HepG2 (cell line): ENCODE data around the gene RAC2. TPM values are rescaled to one million over a fixed set of nuclear protein-coding genes. Genes with fewer than 3 reads are reported as not detected.

Experiments used
- ATAC-seq: fragments of 200-7000 bp; cut with Tn5 transposase; 3 replicates; pipeline ENCODE4 v1.9.1; 2020; ENCODE audit warnings: mild to moderate bottlenecking, moderate library complexity
- BruUV-seq: library from RNA; stranded (reverse); fragments of 400-500 nt; replicated peaks from 2 replicates; lab custom pipeline; 2021; lab: Mats Ljungman, UMichigan
- CTCF ChIA-PET: fragments of 300-600 bp; formaldehyde crosslinking; extraction: SDS; loops from one replicate; lab custom pipeline; 2021; ENCODE audit warnings: low total read pairs, inconsistent platforms, low intra/inter-chr PET ratio; lab: Yijun Ruan, JAX
- POLR2A ChIA-PET: fragments of 350-600 bp; sonication (Branson Sonifier 250); formaldehyde crosslinking; loops from one replicate; lab custom pipeline; 2020; ENCODE audit warnings: antibody characterized with exemption, inconsistent platforms; lab: Yijun Ruan, JAX
- DNase-seq: peaks from one replicate; pipeline ENCODE4 v3.0.0-alpha.2; 2015; ENCODE audit warnings: low spot score
- FAIRE-seq: peaks from 3 replicates; lab custom pipeline; 2011; peaks lifted over from hg19 to GRCh38; lab: Jason Lieb, UNC
- H2AFZ ChIP-seq: one replicate; pipeline ENCODE4 v1.6.1; 2011; ENCODE audit warnings: low read length, inconsistent platforms
- H3K27ac ChIP-seq: fragments of 300-600 bp; 3 replicates; pipeline ENCODE4 v1.8.0; 2011; ENCODE audit warnings: mixed run types, mild to moderate bottlenecking, mixed read lengths, low read length, inconsistent platforms; ENCODE audit not compliant: insufficient read depth; ENCODE audit errors: extremely low read length
- H3K27me3 ChIP-seq, 2 experiments: fragments of 200-600 bp in 1 of 2; 2 replicates in 1 of 2; 3 replicates in 1 of 2; pipeline versions ENCODE4 v1.6.0 to v1.8.0; 2011; ENCODE audit warnings: low read length in 2 of 2, mild to moderate bottlenecking in 2 of 2, moderate library complexity in 2 of 2, inconsistent platforms in 1 of 2; ENCODE audit not compliant: insufficient read depth in 2 of 2, control insufficient read depth in 1 of 2
- H3K36me3 ChIP-seq, 2 experiments: fragments of 200-600 bp in 1 of 2; replicated peaks in 1 of 2; 2 replicates in 1 of 2; 3 replicates in 1 of 2; pipeline versions ENCODE4 v1.5.1 to v1.8.0; 2011; ENCODE audit warnings: low read length in 2 of 2, inconsistent platforms in 1 of 2; ENCODE audit not compliant: insufficient read depth in 2 of 2, control insufficient read depth in 1 of 2
- H3K4me1 ChIP-seq: 2 replicates; pipeline ENCODE4 v1.5.1; 2012; ENCODE audit warnings: low read length, inconsistent platforms; ENCODE audit not compliant: insufficient read depth
- H3K4me2 ChIP-seq: 2 replicates; pipeline ENCODE4 v1.6.0; 2011; ENCODE audit warnings: low read depth, low read length, inconsistent platforms
- H3K4me3 ChIP-seq, 3 experiments: fragments of 200-600 bp in 1 of 3; sonication (generic), shearing (Covaris generic) in 1 of 3; replicated peaks in 1 of 3; 2 replicates each; pipeline ENCODE4 v1.5.1; 2011 to 2016; ENCODE audit warnings: low read length in 3 of 3, inconsistent platforms in 2 of 3, low read depth in 2 of 3, mild to moderate bottlenecking in 2 of 3, control low read depth in 1 of 3, mixed read lengths in 1 of 3; ENCODE audit not compliant: insufficient read depth in 1 of 3
- H3K79me2 ChIP-seq: one replicate; pipeline ENCODE4 v1.6.1; 2011; ENCODE audit warnings: low read length, inconsistent platforms; ENCODE audit not compliant: insufficient read depth
- H3K9ac ChIP-seq: 2 replicates; pipeline ENCODE4 v1.6.0; 2011; ENCODE audit warnings: mild to moderate bottlenecking, low read depth, low read length, inconsistent platforms; ENCODE audit not compliant: insufficient read depth
- H3K9me3 ChIP-seq: 2 replicates; pipeline ENCODE4 v1.5.1; 2012; ENCODE audit warnings: mild to moderate bottlenecking, low read length
- H4K20me1 ChIP-seq: 2 replicates; pipeline ENCODE4 v1.6.0; 2011; ENCODE audit warnings: inconsistent platforms, mild to moderate bottlenecking, low read length, moderate library complexity; ENCODE audit not compliant: insufficient read depth
- ARNT ChIP-seq: fragments of 450-650 bp; IDR thresholded peaks from 2 replicates; pipeline ENCODE4 v1.6.1; 2017
- CAMTA2 ChIP-seq: sonication (generic); formaldehyde crosslinking; IDR thresholded peaks from 2 replicates; pipeline ENCODE4 v1.4.0; 2020; ENCODE audit warnings: mild to moderate bottlenecking, missing genetic modification reagents, borderline replicate concordance
- GLI4 ChIP-seq: sonication (generic); formaldehyde crosslinking; IDR thresholded peaks from 2 replicates; pipeline ENCODE4 v1.5.1; 2020; ENCODE audit warnings: missing genetic modification reagents, mild to moderate bottlenecking, moderate library complexity, borderline replicate concordance
- HMG20B ChIP-seq: conservative IDR thresholded peaks from 2 replicates; pipeline ENCODE4 v1.6.1; 2016; ENCODE audit warnings: missing genetic modification reagents, missing compliant biosample characterization
- ZFP1 ChIP-seq: IDR thresholded peaks from 2 replicates; pipeline ENCODE4 v1.6.1; 2016
- ZNF280D ChIP-seq: sonication (generic); formaldehyde crosslinking; IDR thresholded peaks from 2 replicates; pipeline ENCODE4 v1.5.1; 2020; ENCODE audit warnings: mild to moderate bottlenecking, missing genetic modification reagents
- ZNF770 ChIP-seq: sonication (generic); formaldehyde crosslinking; IDR thresholded peaks from 2 replicates; pipeline ENCODE4 v1.5.0; 2020; ENCODE audit warnings: mild to moderate bottlenecking, missing genetic modification reagents
- ZNF850 ChIP-seq: sonication (generic); formaldehyde crosslinking; conservative IDR thresholded peaks from 2 replicates; pipeline ENCODE4 v1.9.0; 2021; ENCODE audit warnings: mild to moderate bottlenecking, missing genetic modification reagents
- WGBS: methylation state at CpG from one replicate; pipeline ENCODE4 v1.1.6; 2017; ENCODE audit warnings: low lambda C conversion rate; 5-methylcytosine and 5-hydroxymethylcytosine counted together
- in situ Hi-C: cut with HindIII; loops from 2 replicates; pipeline ENCODE4 v1.10.0; 2017; ENCODE audit warnings: low pct_unique_long_range_greater_than_20kb; ENCODE audit not compliant: extremely low pct_ligation_motif_present
- intact Hi-C: fragments of 100-400 bp; cut with micrococcal nuclease; formaldehyde crosslinking; loops from one replicate; pipeline ENCODE4 v1.10.0; 2022; ENCODE audit not compliant: unreplicated experiment
- polyA plus RNA-seq, 8 experiments: library from polyadenylated mRNA; depleted of rRNA in 3 of 8; stranded (reverse) in 7 of 8; unstranded in 1 of 8; fragments of >200 nt; fragmentation: Illumina TruSeq in 4 of 8; extraction: Trizol in 4 of 8; gene quantifications; 2 replicates each; pipeline versions ENCODE4 v1.2.1 to v1.2.3, GENCODE V29; 2011 to 2016; ENCODE audit warnings: low read depth in 4 of 8, missing spikeins in 1 of 8, mixed read lengths in 1 of 8; ENCODE audit not compliant: insufficient read depth in 1 of 8
- total RNA-seq, 5 experiments: library from RNA; depleted of rRNA; stranded (reverse); fragments of >200 nt; fragmentation: Illumina TruSeq; extraction: Trizol; gene quantifications; 2 replicates each; pipeline ENCODE4 v1.2.3, GENCODE V29; 2016; ENCODE audit warnings: low read depth in 1 of 5
- TF ChIP-seq, protein P1 (sequence below): sonication (generic); formaldehyde crosslinking; IDR thresholded peaks from one replicate; pipeline ENCODE4 v1.5.1; 2020; ENCODE audit warnings: mild to moderate bottlenecking, missing genetic modification reagents; ENCODE audit errors: not compliant biosample characterization
- TF ChIP-seq, protein P2 (sequence below): sonication (generic); formaldehyde crosslinking; IDR thresholded peaks from 2 replicates; pipeline ENCODE4 v1.4.0; 2020; ENCODE audit warnings: mild to moderate bottlenecking, missing genetic modification reagents

The RAC2 gene
- total and polyA plus RNA-seq, 2 of the 13 experiments (the other 11 are each of a cell fraction or from before 2014, with no cell fraction given), result 0.73 TPM; not detected in 1

- intact Hi-C loops (no loop called here), in situ Hi-C loops (no loop called here)
- ATAC-seq, result no peak
- Histone ChIP-seq H3K9ac (no peak overlapping the region), H2AFZ (no peak overlapping the region), H3K4me3 (no peak overlapping the region), H3K36me3 (no peaks in the 10 kb centered on the region), H3K79me2 (no peaks in the 10 kb centered on the region), H3K4me2 (no peak overlapping the region), H3K9me3 (no peaks in the 10 kb centered on the region), H3K27ac (no peak overlapping the region), H4K20me1 (peaks cover 3% of the 10 kb centered on the region; the same call in 1 of the 2 replicates), H3K27me3 (no peaks in the 10 kb centered on the region), H3K4me1 (peaks cover 51% of the 10 kb centered on the region)
- no peak for FAIRE-seq
- WGBS, result 60% methylated on average over 10 of the region's 10 CpGs
- peak; percentile 43 for DNase-seq
- BruUV-seq, result no TSS peak
- ChIA-PET CTCF (no interaction called here), POLR2A (interaction anchor here (1.3 kb wide), 1 partner anchor 15 kb away, joined by 3 read pairs; no protein-coding TSS in a partner anchor)
- TF ChIP-seq, protein P1, sequence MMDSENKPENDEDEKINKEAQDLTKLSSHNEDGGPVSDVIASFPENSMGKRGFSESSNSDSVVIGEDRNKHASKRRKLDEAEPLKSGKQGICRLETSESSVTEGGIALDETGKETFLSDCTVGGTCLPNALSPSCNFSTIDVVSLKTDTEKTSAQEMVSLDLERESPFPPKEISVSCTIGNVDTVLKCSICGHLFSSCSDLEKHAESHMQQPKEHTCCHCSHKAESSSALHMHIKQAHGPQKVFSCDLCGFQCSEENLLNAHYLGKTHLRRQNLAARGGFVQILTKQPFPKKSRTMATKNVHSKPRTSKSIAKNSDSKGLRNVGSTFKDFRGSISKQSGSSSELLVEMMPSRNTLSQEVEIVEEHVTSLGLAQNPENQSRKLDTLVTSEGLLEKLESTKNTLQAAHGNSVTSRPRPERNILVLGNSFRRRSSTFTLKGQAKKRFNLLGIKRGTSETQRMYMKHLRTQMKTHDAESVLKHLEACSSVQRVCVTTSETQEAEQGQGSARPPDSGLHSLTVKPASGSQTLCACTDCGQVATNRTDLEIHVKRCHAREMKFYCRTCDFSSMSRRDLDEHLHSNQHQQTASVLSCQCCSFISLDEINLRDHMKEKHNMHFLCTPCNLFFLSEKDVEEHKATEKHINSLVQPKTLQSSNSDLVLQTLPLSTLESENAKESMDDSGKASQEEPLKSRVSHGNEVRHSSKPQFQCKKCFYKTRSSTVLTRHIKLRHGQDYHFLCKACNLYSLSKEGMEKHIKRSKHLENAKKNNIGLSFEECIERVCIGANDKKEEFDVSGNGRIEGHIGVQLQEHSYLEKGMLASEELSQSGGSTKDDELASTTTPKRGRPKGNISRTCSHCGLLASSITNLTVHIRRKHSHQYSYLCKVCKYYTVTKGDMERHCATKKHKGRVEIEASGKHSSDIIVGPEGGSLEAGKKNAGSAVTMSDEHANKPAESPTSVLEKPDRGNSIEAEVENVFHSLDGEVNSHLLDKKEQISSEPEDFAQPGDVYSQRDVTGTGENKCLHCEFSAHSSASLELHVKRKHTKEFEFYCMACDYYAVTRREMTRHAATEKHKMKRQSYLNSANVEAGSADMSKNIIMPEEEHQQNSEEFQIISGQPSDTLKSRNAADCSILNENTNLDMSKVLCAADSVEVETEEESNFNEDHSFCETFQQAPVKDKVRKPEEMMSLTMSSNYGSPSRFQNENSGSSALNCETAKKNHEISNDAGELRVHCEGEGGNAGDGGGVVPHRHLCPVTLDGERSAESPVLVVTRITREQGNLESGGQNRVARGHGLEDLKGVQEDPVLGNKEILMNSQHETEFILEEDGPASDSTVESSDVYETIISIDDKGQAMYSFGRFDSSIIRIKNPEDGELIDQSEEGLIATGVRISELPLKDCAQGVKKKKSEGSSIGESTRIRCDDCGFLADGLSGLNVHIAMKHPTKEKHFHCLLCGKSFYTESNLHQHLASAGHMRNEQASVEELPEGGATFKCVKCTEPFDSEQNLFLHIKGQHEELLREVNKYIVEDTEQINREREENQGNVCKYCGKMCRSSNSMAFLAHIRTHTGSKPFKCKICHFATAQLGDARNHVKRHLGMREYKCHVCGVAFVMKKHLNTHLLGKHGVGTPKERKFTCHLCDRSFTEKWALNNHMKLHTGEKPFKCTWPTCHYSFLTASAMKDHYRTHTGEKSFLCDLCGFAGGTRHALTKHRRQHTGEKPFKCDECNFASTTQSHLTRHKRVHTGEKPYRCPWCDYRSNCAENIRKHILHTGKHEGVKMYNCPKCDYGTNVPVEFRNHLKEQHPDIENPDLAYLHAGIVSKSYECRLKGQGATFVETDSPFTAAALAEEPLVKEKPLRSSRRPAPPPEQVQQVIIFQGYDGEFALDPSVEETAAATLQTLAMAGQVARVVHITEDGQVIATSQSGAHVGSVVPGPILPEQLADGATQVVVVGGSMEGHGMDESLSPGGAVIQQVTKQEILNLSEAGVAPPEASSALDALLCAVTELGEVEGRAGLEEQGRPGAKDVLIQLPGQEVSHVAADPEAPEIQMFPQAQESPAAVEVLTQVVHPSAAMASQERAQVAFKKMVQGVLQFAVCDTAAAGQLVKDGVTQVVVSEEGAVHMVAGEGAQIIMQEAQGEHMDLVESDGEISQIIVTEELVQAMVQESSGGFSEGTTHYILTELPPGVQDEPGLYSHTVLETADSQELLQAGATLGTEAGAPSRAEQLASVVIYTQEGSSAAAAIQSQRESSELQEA, result no peak
- TF ChIP-seq ZFP1, result no peak
- no peak for TF ChIP-seq CAMTA2 (CRISPR knock-in tag)
- no peak for TF ChIP-seq ZNF280D
- no peak for TF ChIP-seq GLI4 (CRISPR knock-in tag)
- TF ChIP-seq ZNF770, result no peak
- no peak for TF ChIP-seq ARNT
- TF ChIP-seq, protein P2, sequence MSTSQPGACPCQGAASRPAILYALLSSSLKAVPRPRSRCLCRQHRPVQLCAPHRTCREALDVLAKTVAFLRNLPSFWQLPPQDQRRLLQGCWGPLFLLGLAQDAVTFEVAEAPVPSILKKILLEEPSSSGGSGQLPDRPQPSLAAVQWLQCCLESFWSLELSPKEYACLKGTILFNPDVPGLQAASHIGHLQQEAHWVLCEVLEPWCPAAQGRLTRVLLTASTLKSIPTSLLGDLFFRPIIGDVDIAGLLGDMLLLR (CRISPR knock-in tag), result no peak
- no peak for TF ChIP-seq ZNF850
- no peak for TF ChIP-seq HMG20B (CRISPR knock-in tag)
Measured at GRCh38 chr22:37193629-37194191, 50.4 kb downstream of the RAC2 start.
